ENCODE results near the gene PIH1D2. TPM values are rescaled to one million over a fixed set of nuclear protein-coding genes. Genes with fewer than 3 reads are reported as not detected.

The PIH1D2 gene, protein sequence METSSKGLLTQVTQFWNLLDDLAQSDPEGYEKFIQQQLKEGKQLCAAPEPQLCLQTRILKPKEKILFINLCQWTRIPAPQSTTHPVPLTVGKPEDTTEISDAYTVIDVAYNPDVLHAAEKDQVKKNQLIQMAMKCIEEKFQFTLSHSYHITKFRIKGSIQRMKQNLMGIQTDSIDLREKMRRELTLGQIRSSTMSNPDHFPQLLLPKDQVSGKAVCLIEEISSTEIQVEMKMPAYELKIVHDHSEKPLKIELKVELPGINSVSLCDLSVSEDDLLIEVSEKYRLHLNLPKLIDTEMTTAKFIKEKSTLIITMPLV
- 10 to 100 TPM in 1 of 2 donors, 1 to 10 TPM in 1; 5.4 to 12.9 TPM for total RNA-seq
- 1 to 10 TPM; 5.3 to 9.3 TPM for polyA plus RNA-seq (ENCODE audit: insufficient read length in 2 of 2)
- long read RNA-seq, donor 1, partial matches to known transcripts, result 0 of 2 reads
- long read RNA-seq, donor 1, other reads (novel, unspliced or antisense), result 0 of 2 reads
- long read RNA-seq, donor 2, partial matches to known transcripts, result 0 of 1 reads
- long read RNA-seq, donor 2, other reads (novel, unspliced or antisense), result 0 of 1 reads
- long read RNA-seq, donor 3, result 0 reads
- long read RNA-seq, donor 4, partial matches to known transcripts, result 0 of 1 reads
- long read RNA-seq, donor 4, other reads (novel, unspliced or antisense), result 0 of 1 reads

DNA sequence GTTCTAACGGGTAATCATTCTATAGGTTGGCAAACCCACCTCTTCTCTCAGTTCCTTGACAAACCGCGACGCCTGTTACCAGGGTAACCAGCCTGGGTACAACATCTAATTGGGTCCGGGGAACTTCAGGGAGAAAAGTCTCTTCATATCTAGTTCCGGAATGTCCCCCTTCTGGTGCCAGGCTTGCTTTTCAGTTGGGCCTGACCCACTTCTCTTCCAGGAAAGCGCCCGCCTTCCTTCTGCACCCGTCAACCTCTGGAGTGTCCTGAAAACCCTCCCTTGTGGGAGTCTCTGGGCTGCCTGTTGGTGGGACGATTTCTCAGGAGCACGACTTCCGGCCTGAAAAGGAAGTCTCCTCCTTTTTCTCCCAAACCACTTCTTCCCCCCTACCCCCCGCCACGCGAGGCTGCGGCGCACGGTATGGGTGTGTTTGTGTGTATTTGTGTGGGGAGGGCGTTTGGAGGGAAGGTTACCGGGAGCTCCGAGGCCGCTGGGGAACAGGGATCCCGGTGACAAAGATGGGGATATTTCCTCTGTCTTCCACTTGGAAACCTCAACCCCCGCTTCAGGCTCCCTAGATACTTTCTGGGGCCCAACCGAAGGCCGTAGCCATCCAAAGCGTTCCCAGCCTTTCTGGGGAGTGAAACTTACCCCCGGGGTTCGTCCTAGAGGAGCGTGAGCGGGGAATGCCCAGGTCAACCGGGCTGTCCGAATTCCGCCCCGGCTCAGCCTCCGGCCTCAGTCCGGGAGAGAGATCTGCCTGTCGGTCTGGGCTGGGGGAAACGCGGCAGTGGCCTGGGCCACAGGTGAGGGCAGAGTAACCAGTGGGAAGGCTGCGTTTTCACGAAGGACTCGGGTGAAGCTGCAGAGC, at the start of gene PIH1D2, which contains the start of gene NKAPD1:
PIH1D2 (minus strand) TSS at position 77 of the 871 bp plus-strand sequence. CDS start 843 bp downstream, outside the sequence.
NKAPD1 (plus strand) TSS at position 359 of the 871 bp plus-strand sequence. CDS start 1,276 bp downstream, outside the sequence.
- peak; percentile 77 to 97 (median 89) for DNase-seq (ENCODE audit: low read depth in 4 of 6, low spot score in 6 of 6)
- Histone ChIP-seq H3K36me3 (ENCODE audit: control insufficient read depth, insufficient read depth, low read length) (peaks cover 6% of the 10 kb centered on the region), H3K9me3 (ENCODE audit: control insufficient read depth, insufficient read depth, low read length) (no peaks in the 10 kb centered on the region), H3K4me3 (ENCODE audit: low read depth, low read length) (peak within 1 kb of the TSS; percentile 88), H3K27me3 (ENCODE audit: control insufficient read depth, insufficient read depth, low read length) (no peaks in the 10 kb centered on the region), H3K4me1 (ENCODE audit: control insufficient read depth, insufficient read depth, low read length) (peaks cover 7% of the 10 kb centered on the region), H3K27ac (ENCODE audit: low read depth, low read length) (peak within 1 kb of the TSS; percentile 96)
- 0% methylated on average over 30 of the region's 43 CpGs for whole genome bisulfite sequencing (ENCODE audit: insufficient coverage)

DNA sequence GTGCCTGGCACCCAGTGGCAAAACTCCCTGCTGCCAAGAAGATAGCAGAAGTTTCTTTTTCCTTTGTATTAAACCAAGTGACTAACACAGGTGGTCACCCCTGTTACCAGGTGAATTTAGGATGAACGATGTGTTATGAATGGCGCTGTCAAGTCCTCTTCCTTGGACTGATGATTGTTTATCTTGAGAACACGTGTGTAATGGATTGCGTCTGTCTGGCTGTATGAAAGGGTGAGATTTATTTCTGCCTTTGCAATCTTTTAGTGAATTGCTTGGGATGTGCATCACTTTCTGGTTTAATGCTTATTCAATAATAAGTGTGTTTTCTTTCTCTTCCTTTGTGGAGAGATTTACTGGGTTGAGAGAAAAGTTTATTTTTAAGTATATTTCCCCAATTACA, 49.3 kb upstream of the PIH1D2 start:
- no peaks in the 10 kb centered on the region for H3K4me1 ChIP-seq (ENCODE audit: control insufficient read depth, insufficient read depth, low read length)
- no peaks in the 10 kb centered on the region for H3K36me3 ChIP-seq (ENCODE audit: control insufficient read depth, insufficient read depth, low read length)
- WGBS (ENCODE audit: insufficient coverage), result 38% methylated on average over 2 of the region's 4 CpGs
- no peaks in the 10 kb centered on the region for H3K9me3 ChIP-seq (ENCODE audit: control insufficient read depth, insufficient read depth, low read length)
- no peak overlapping the region for H3K27ac ChIP-seq (ENCODE audit: low read depth, low read length)
- no peaks in the 10 kb centered on the region for H3K27me3 ChIP-seq (ENCODE audit: control insufficient read depth, insufficient read depth, low read length)
- DNase-seq (ENCODE audit: low read depth in 4 of 6, low spot score in 6 of 6), result peak in 1 of 6 donors; percentile 17
- H3K4me3 ChIP-seq (ENCODE audit: low read depth, low read length), result no peak overlapping the region

DNA sequence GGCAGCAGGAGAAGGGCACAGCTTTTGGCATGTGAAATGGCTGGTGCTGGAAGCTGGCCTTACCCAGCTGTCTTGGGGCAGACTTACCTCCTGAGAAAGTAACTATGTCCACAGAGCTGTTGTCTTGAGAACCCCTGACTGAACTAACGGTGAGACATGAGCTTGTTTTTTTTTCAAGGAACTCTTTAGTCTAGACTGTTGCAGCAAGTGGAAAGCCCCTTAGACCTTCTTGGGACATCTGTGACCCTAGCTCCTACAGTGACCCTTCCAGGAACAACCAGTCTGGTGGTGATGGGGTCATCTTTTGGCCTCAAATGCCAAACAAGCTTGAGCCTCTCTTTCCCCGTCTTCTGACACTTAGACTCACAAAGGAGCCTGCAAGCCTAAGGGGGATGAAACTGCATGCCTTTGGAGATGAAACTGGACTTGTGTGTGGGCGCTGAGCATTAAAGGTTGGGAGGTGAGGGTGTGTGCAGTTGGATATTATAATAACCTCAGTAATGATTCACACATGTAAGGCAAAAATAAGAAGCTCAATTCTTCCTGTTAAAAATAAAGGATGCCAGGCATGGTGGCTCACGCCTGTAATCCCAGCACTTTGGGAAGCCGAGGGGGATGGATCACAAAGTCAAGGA, 48.3 kb upstream of the PIH1D2 start:
- WGBS (ENCODE audit: insufficient coverage), result 100% methylated on average over 1 of the region's 5 CpGs
- H3K36me3 ChIP-seq (ENCODE audit: control insufficient read depth, insufficient read depth, low read length), result no peaks in the 10 kb centered on the region
- no peak overlapping the region for H3K27ac ChIP-seq (ENCODE audit: low read depth, low read length)
- DNase-seq (ENCODE audit: low read depth in 4 of 6, low spot score in 6 of 6), result no peak
- H3K9me3 ChIP-seq (ENCODE audit: control insufficient read depth, insufficient read depth, low read length), result no peaks in the 10 kb centered on the region
- no peaks in the 10 kb centered on the region for H3K27me3 ChIP-seq (ENCODE audit: control insufficient read depth, insufficient read depth, low read length)
- no peak overlapping the region for H3K4me3 ChIP-seq (ENCODE audit: low read depth, low read length)
- no peaks in the 10 kb centered on the region for H3K4me1 ChIP-seq (ENCODE audit: control insufficient read depth, insufficient read depth, low read length)

DNA sequence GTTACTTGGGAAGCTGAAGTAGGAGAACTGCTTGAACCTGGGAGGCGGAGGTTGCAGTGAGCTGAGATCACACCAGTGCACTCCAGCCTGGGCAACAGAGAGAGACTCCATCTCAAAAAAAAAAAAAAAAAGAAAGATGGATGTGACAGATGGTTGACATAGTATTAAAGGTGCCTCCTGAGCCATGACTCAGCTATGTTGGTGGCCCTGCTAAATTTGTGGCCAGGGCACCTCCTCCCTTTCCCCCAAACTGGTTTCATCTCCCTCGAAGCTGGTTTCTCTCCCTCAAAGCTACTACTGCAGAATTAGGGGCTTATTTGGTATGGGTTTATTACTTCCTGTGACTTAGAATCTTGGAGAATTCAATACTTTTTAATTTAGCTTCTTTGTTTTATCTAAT, 44.4 kb upstream of the PIH1D2 start:
- 100% methylated on average over 1 of the region's 2 CpGs for WGBS (ENCODE audit: insufficient coverage)
- H3K27me3 ChIP-seq (ENCODE audit: control insufficient read depth, insufficient read depth, low read length), result no peaks in the 10 kb centered on the region
- H3K9me3 ChIP-seq (ENCODE audit: control insufficient read depth, insufficient read depth, low read length), result no peaks in the 10 kb centered on the region
- no peaks in the 10 kb centered on the region for H3K36me3 ChIP-seq (ENCODE audit: control insufficient read depth, insufficient read depth, low read length)
- H3K4me1 ChIP-seq (ENCODE audit: control insufficient read depth, insufficient read depth, low read length), result no peaks in the 10 kb centered on the region
- no peak for DNase-seq (ENCODE audit: low read depth in 4 of 6, low spot score in 6 of 6)
- H3K27ac ChIP-seq (ENCODE audit: low read depth, low read length), result no peak overlapping the region
- no peak overlapping the region for H3K4me3 ChIP-seq (ENCODE audit: low read depth, low read length)

DNA sequence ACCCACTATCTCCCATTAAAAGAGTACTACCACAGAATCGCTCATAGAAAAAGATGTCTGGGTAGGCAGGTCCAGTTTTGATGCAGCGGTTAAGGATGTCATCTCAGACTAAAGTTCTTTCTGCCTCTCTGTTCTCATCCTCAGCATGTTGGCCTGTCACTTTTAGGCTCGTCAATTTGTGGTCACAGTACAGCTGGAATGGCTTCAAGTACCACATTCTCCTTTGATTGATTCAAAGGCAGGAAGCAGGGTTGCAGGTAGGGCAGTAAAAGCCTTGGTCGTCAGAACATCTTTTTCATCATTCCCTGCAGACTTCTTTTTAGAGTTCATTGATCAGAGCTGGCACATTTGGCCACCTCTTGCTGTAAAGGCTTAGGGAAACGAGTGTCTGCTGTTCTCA, 41.6 kb upstream of the PIH1D2 start:
- no peaks in the 10 kb centered on the region for H3K36me3 ChIP-seq (ENCODE audit: control insufficient read depth, insufficient read depth, low read length)
- DNase-seq (ENCODE audit: low read depth in 4 of 6, low spot score in 6 of 6), result peak in 2 of 6 donors; percentile 18 to 28
- no peak overlapping the region for H3K4me3 ChIP-seq (ENCODE audit: low read depth, low read length)
- no peak overlapping the region for H3K27ac ChIP-seq (ENCODE audit: low read depth, low read length)
- H3K4me1 ChIP-seq (ENCODE audit: control insufficient read depth, insufficient read depth, low read length), result no peaks in the 10 kb centered on the region
- WGBS (ENCODE audit: insufficient coverage), result 65% methylated on average over 4 of the region's 5 CpGs
- no peaks in the 10 kb centered on the region for H3K27me3 ChIP-seq (ENCODE audit: control insufficient read depth, insufficient read depth, low read length)
- H3K9me3 ChIP-seq (ENCODE audit: control insufficient read depth, insufficient read depth, low read length), result no peaks in the 10 kb centered on the region

DNA sequence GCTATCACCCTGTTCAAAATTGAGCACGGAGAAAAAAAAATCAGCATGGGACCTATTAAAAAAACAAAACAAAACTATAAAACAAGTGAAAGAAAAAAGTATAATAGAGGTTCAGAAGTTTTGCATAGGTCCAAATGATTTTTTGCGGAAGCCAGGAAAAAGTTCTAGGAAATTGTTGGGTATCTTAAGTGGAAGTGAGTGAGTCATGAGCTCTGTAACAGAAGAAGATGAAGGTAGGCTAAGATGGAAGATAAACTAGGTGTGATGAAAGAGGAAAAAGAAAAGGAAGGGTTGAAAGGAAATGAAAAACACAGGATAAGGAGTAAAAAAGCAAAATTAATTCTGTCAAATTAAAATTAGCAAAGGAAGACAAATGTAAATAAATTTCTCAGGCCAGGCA, 40.6 kb upstream of the PIH1D2 start:
- no peaks in the 10 kb centered on the region for H3K4me1 ChIP-seq (ENCODE audit: control insufficient read depth, insufficient read depth, low read length)
- no peaks in the 10 kb centered on the region for H3K9me3 ChIP-seq (ENCODE audit: control insufficient read depth, insufficient read depth, low read length)
- DNase-seq (ENCODE audit: low read depth in 4 of 6, low spot score in 6 of 6), result no peak
- H3K36me3 ChIP-seq (ENCODE audit: control insufficient read depth, insufficient read depth, low read length), result no peaks in the 10 kb centered on the region
- 100% methylated on average over 1 of the region's 2 CpGs for WGBS (ENCODE audit: insufficient coverage)
- no peak overlapping the region for H3K27ac ChIP-seq (ENCODE audit: low read depth, low read length)
- H3K27me3 ChIP-seq (ENCODE audit: control insufficient read depth, insufficient read depth, low read length), result no peaks in the 10 kb centered on the region
- H3K4me3 ChIP-seq (ENCODE audit: low read depth, low read length), result no peak overlapping the region

DNA sequence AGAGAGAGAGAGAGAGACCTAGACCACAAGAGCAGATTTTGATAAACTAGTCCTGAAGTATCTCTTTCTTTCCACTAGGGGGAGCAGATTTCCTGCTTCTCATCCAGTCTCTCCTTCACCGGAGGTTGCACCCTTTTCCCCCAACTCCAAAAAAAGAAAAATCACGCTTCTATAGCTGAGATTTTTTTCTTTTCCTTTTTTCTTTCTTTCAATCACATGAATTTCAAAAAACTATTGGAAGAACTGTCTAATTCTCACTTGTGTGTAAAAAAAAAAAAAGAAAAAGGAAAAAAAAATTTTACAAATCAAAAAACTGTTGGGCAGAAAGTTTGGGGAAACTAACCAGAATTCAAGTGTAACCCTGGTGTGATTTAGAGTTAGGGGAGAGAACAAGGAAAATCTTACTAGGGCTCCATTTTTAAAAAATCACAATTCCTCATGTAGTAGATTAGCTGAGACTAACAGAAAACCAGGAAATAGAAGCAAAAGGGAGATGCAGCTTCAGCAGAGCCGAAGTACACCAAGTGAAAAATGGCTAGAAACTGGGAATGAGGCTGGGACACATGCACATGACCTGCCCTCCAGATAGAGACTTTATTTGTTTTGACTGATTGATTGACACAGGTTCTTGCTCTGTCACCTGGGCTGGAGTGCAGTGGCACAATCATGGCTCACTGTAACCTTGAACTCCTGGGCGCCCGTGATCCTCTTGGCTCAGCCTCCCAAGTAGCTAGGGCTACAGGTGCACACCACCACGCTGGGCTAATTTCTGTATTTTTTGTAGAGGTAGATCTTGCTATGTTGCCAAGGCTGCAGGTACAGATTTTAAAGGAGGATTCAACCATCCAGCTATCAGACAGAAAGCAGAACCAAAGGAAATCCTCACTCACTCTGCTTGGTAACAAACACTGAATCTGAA, 40.0 kb upstream of the PIH1D2 start:
- H3K27me3 ChIP-seq (ENCODE audit: control insufficient read depth, insufficient read depth, low read length), result no peaks in the 10 kb centered on the region
- peak; percentile 10 to 86 (median 30) for DNase-seq (ENCODE audit: low read depth in 4 of 6, low spot score in 6 of 6)
- WGBS (ENCODE audit: insufficient coverage), result 96% methylated on average over 3 of the region's 6 CpGs
- no peak overlapping the region for H3K4me3 ChIP-seq (ENCODE audit: low read depth, low read length)
- no peaks in the 10 kb centered on the region for H3K36me3 ChIP-seq (ENCODE audit: control insufficient read depth, insufficient read depth, low read length)
- H3K27ac ChIP-seq (ENCODE audit: low read depth, low read length), result no peak overlapping the region
- no peaks in the 10 kb centered on the region for H3K4me1 ChIP-seq (ENCODE audit: control insufficient read depth, insufficient read depth, low read length)
- H3K9me3 ChIP-seq (ENCODE audit: control insufficient read depth, insufficient read depth, low read length), result no peaks in the 10 kb centered on the region

DNA sequence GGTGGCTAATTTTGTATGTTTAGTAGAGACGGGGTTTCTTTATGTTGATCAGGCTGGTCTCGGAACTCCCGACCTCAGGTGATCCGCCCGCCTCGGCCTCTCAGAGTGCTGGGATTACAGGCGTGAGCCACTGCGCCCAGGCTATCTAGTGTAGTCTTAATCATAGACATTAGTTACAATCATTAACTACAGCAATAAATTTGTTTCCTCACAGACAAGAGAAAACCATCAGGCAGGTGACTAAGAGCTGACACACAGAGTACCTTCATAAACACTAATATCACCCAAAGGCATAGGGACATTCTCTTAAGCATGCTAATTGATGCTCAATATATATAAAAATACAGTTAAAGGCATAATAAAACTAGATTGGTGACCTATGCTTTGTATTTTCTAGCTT, 32.3 kb upstream of the PIH1D2 start:
- no peaks in the 10 kb centered on the region for H3K27me3 ChIP-seq (ENCODE audit: control insufficient read depth, insufficient read depth, low read length)
- H3K36me3 ChIP-seq (ENCODE audit: control insufficient read depth, insufficient read depth, low read length), result no peaks in the 10 kb centered on the region
- no peak overlapping the region for H3K27ac ChIP-seq (ENCODE audit: low read depth, low read length)
- DNase-seq (ENCODE audit: low read depth in 4 of 6, low spot score in 6 of 6), result peak in 1 of 6 donors; percentile 2
- no peaks in the 10 kb centered on the region for H3K4me1 ChIP-seq (ENCODE audit: control insufficient read depth, insufficient read depth, low read length)
- no peak overlapping the region for H3K4me3 ChIP-seq (ENCODE audit: low read depth, low read length)
- WGBS (ENCODE audit: insufficient coverage), result no CpG with 5 or more reads among the region's 8 CpGs
- H3K9me3 ChIP-seq (ENCODE audit: control insufficient read depth, insufficient read depth, low read length), result no peaks in the 10 kb centered on the region
